ENCODE measurements around the gene NRG4.

GRCh38 chr15:75992897-75993296 lies 19.3 kb downstream of the NRG4 start:
- TF ChIP-seq CTCF (IDR thresholded peaks at IDR 0.05) (no peak), REST (IDR thresholded peaks at IDR 0.05; ENCODE audit: insufficient read depth in 1 of 2, low read depth in 2 of 2, low read length in 1 of 2) (no peak), POLR2AphosphoS5 (IDR thresholded peaks at IDR 0.05; ENCODE audit: low read depth, low read length) (no peak), TCF7L2 (IDR thresholded peaks at IDR 0.05; ENCODE audit: low read depth, low read length) (no peak), SIN3A (IDR thresholded peaks at IDR 0.05; ENCODE audit: borderline replicate concordance, insufficient read depth, low read depth, low read length) (no peak)
